H1 (cell line): ENCODE results near the gene SPTLC3. TPM values are rescaled to one million over a fixed set of nuclear protein-coding genes. Genes with fewer than 3 reads are reported as not detected.

Source experiments
- CTCF ChIA-PET: fragments of 300-600 bp; sonication (Branson Sonifier 250); formaldehyde crosslinking; loops from one replicate; lab custom pipeline; 2021; ENCODE audit not compliant: partially characterized antibody; lab: Charles Lee
- POLR2A ChIA-PET: fragments of 300-600 bp; sonication (Branson Sonifier 250); formaldehyde crosslinking; loops from one replicate; lab custom pipeline; 2021; ENCODE audit warnings: inconsistent platforms; ENCODE audit not compliant: partially characterized antibody; lab: Charles Lee
- DNase-seq, 2 experiments: peaks; one replicate each; pipeline versions ENCODE4 v3.0.0 to v3.0.0-alpha.2; 2010 to 2022; ENCODE audit warnings: low spot score in 2 of 2, low read depth in 1 of 2, mixed read lengths in 1 of 2
- FAIRE-seq: peaks from 2 replicates; lab custom pipeline; 2011; peaks lifted over from hg19 to GRCh38; lab: Jason Lieb, UNC
- H2AFZ ChIP-seq: 2 replicates; pipeline ENCODE4 v1.8.1; 2012; ENCODE audit warnings: low read length, inconsistent platforms
- H2AK5ac ChIP-seq: 2 replicates; pipeline ENCODE4 v1.6.1; 2013; ENCODE audit warnings: low read depth, low read length
- H2BK120ac ChIP-seq: replicated peaks from 2 replicates; pipeline ENCODE3; 2013; ENCODE audit warnings: low read depth, low read length, inconsistent platforms
- H2BK12ac ChIP-seq: 2 replicates; pipeline ENCODE4 v1.6.1; 2013; ENCODE audit warnings: low read depth, low read length
- H2BK15ac ChIP-seq: 2 replicates; pipeline ENCODE4 v1.6.1; 2013; ENCODE audit warnings: low read length
- H2BK20ac ChIP-seq: 2 replicates; pipeline ENCODE4 v1.6.1; 2013; ENCODE audit warnings: low read length
- H2BK5ac ChIP-seq: 2 replicates; pipeline ENCODE4 v1.6.1; 2013; ENCODE audit warnings: low read depth, low read length
- H3K14ac ChIP-seq: 2 replicates; pipeline ENCODE4 v1.6.1; 2013; ENCODE audit warnings: inconsistent platforms; ENCODE audit not compliant: insufficient read length
- H3K18ac ChIP-seq: 2 replicates; pipeline ENCODE4 v1.6.1; 2013; ENCODE audit warnings: low read length; ENCODE audit errors: extremely low read depth
- H3K23ac ChIP-seq: 2 replicates; pipeline ENCODE4 v1.6.1; 2013; ENCODE audit warnings: inconsistent platforms; ENCODE audit not compliant: insufficient read length
- H3K23me2 ChIP-seq: 2 replicates; pipeline ENCODE4 v1.6.1; 2013; ENCODE audit warnings: low read depth, low read length
- H3K27ac ChIP-seq: 2 replicates; pipeline ENCODE4 v1.6.1; 2011; ENCODE audit warnings: low read depth, low read length, inconsistent platforms
- H3K27me3 ChIP-seq, 4 experiments: replicated peaks in 1 of 4; 1 replicate in 1 of 4; 2 replicates in 3 of 4; pipeline versions ENCODE4 v1.6.1 to v1.8.1; 2011 to 2013; ENCODE audit warnings: low read length in 3 of 4, mild to moderate bottlenecking in 3 of 4, inconsistent platforms in 2 of 4, mixed read lengths in 2 of 4, moderate library complexity in 1 of 4; ENCODE audit not compliant: control insufficient read depth in 3 of 4, insufficient read depth in 3 of 4; ENCODE audit errors: extremely low read depth in 1 of 4
- H3K36me3 ChIP-seq, 4 experiments: 2 replicates each; pipeline versions ENCODE4 v1.6.1 to v1.8.1; 2011 to 2013; ENCODE audit warnings: mild to moderate bottlenecking in 4 of 4, low read length in 3 of 4, moderate library complexity in 2 of 4, control low read depth in 1 of 4, inconsistent platforms in 1 of 4; ENCODE audit not compliant: insufficient read depth in 4 of 4, control insufficient read depth in 2 of 4
- H3K4ac ChIP-seq: replicated peaks from 2 replicates; pipeline ENCODE3; 2013; ENCODE audit warnings: low read length, low read depth, mixed read lengths, inconsistent platforms; ENCODE audit not compliant: insufficient read length
- H3K4me1 ChIP-seq, 4 experiments: replicated peaks in 1 of 4; 1 replicate in 1 of 4; 2 replicates in 3 of 4; pipeline versions ENCODE4 v1.6.1 to v1.8.1; 2011 to 2013; ENCODE audit warnings: low read length in 3 of 4, inconsistent platforms in 2 of 4, mixed read lengths in 1 of 4; ENCODE audit not compliant: insufficient read depth in 4 of 4, control insufficient read depth in 3 of 4
- H3K4me2 ChIP-seq, 2 experiments: 2 replicates each; pipeline versions ENCODE4 v1.6.1 to v1.8.1; 2011 to 2013; ENCODE audit warnings: low read depth in 2 of 2, low read length in 2 of 2, control low read depth in 1 of 2, inconsistent platforms in 1 of 2, mild to moderate bottlenecking in 1 of 2; ENCODE audit not compliant: insufficient read depth in 1 of 2
- H3K4me3 ChIP-seq, 4 experiments: fragments of 200-600, 300-600 bp in 1 of 4; sonication (generic), shearing (Covaris generic), sonication (Bioruptor Twin) in 1 of 4; 2 replicates each; pipeline versions ENCODE4 v1.5.1 to v1.8.1; 2011 to 2016; ENCODE audit warnings: low read length in 4 of 4, low read depth in 3 of 4, control low read depth in 2 of 4, inconsistent platforms in 2 of 4, mild to moderate bottlenecking in 2 of 4, mixed read lengths in 1 of 4, moderate library complexity in 1 of 4; ENCODE audit not compliant: insufficient read depth in 2 of 4; ENCODE audit errors: extremely low read depth in 1 of 4
- H3K56ac ChIP-seq: replicated peaks from 2 replicates; pipeline ENCODE3; 2013; ENCODE audit warnings: low read depth, mild to moderate bottlenecking, mixed read lengths, low read length, inconsistent platforms; ENCODE audit not compliant: insufficient read length
- H3K79me1 ChIP-seq: 2 replicates; pipeline ENCODE4 v1.6.1; 2013; ENCODE audit warnings: low read depth, low read length, control low read depth
- H3K79me2 ChIP-seq, 2 experiments: 2 replicates each; pipeline versions ENCODE4 v1.6.1 to v1.8.1; 2012 to 2013; ENCODE audit warnings: low read length in 2 of 2, mild to moderate bottlenecking in 2 of 2, inconsistent platforms in 1 of 2; ENCODE audit not compliant: insufficient read depth in 2 of 2, control insufficient read depth in 1 of 2
- H3K9ac ChIP-seq, 4 experiments: replicated peaks in 1 of 4; 1 replicate in 1 of 4; 2 replicates in 3 of 4; pipeline versions ENCODE4 v1.6.1 to v1.8.1; 2011 to 2013; ENCODE audit warnings: low read depth in 3 of 4, low read length in 3 of 4, control low read depth in 2 of 4, mild to moderate bottlenecking in 2 of 4, moderate library complexity in 2 of 4, inconsistent platforms in 1 of 4; ENCODE audit errors: extremely low read depth in 1 of 4
- H3K9me3 ChIP-seq, 2 experiments: 2 replicates each; pipeline versions ENCODE4 v1.6.1 to v1.8.1; 2012 to 2013; ENCODE audit warnings: mild to moderate bottlenecking in 2 of 2, moderate library complexity in 2 of 2, control low read depth in 1 of 2, inconsistent platforms in 1 of 2, low read depth in 1 of 2, low read length in 1 of 2, mixed read lengths in 1 of 2; ENCODE audit not compliant: insufficient read depth in 2 of 2
- H4K20me1 ChIP-seq, 2 experiments: replicated peaks in 1 of 2; 2 replicates each; pipeline versions ENCODE3 to v1.8.1; 2011 to 2013; ENCODE audit warnings: inconsistent platforms in 2 of 2, low read length in 2 of 2, mild to moderate bottlenecking in 1 of 2; ENCODE audit not compliant: insufficient read depth in 2 of 2, control insufficient read depth in 1 of 2
- H4K5ac ChIP-seq: 2 replicates; pipeline ENCODE4 v1.6.1; 2013; ENCODE audit warnings: low read length, low read depth, mixed read lengths, inconsistent platforms; ENCODE audit not compliant: insufficient read length
- H4K8ac ChIP-seq: 2 replicates; pipeline ENCODE4 v1.8.0; 2013; ENCODE audit warnings: mild to moderate bottlenecking, moderate library complexity, low read length, inconsistent platforms; ENCODE audit not compliant: insufficient read depth; ENCODE audit errors: extremely low read depth
- H4K91ac ChIP-seq: replicated peaks from 2 replicates; pipeline ENCODE3; 2013; ENCODE audit warnings: low read length, mixed read lengths, inconsistent platforms; ENCODE audit not compliant: insufficient read length
- ASH2L ChIP-seq: fragments of 200-600, 300-600 bp; sonication (generic); IDR thresholded peaks from one replicate; pipeline ENCODE4 v1.7.1; 2017; ENCODE audit warnings: low read length
- CBX5 ChIP-seq: fragments of 300-800, 300-1000 bp; sonication (generic); IDR thresholded peaks from 2 replicates; pipeline ENCODE4 v1.7.1; 2016; ENCODE audit warnings: antibody characterized with exemption, low read length, low read depth
- FOSL1 ChIP-seq: IDR thresholded peaks from 2 replicates; pipeline ENCODE4 v1.6.1; 2011; ENCODE audit warnings: mild to moderate bottlenecking, low read depth, low read length, moderate library complexity; ENCODE audit not compliant: insufficient read depth
- JUN ChIP-seq: IDR thresholded peaks from 2 replicates; pipeline ENCODE4 v1.6.1; 2011; ENCODE audit warnings: low read depth, mild to moderate bottlenecking, improper control_type of control experiment, low read length
- KDM4A ChIP-seq: IDR thresholded peaks from one replicate; pipeline ENCODE4 v1.7.1; 2012; ENCODE audit warnings: low read depth, mild to moderate bottlenecking, moderate library complexity, low read length, inconsistent platforms; ENCODE audit not compliant: severe bottlenecking
- POU5F1 ChIP-seq: IDR thresholded peaks from 2 replicates; pipeline ENCODE4 v1.6.1; 2011; ENCODE audit warnings: low read depth, mild to moderate bottlenecking, low read length, moderate library complexity
- RBBP5 ChIP-seq: IDR thresholded peaks from 2 replicates; pipeline ENCODE4 v1.7.1; 2012; ENCODE audit warnings: low read depth, mild to moderate bottlenecking, inconsistent platforms, low read length, moderate library complexity, borderline replicate concordance
- SIN3A ChIP-seq, 2 experiments: IDR thresholded peaks in 1 of 2; conservative IDR thresholded peaks in 1 of 2; 2 replicates each; pipeline ENCODE4 v1.6.1; 2011 to 2012; ENCODE audit warnings: low read length in 2 of 2, improper control_type of control experiment in 1 of 2, low read depth in 1 of 2, mild to moderate bottlenecking in 1 of 2
- SP2 ChIP-seq: IDR thresholded peaks from 2 replicates; pipeline ENCODE4 v1.6.1; 2012; ENCODE audit warnings: mild to moderate bottlenecking, low read length, inconsistent platforms
- SP4 ChIP-seq: IDR thresholded peaks from 2 replicates; pipeline ENCODE4 v1.6.1; 2012; ENCODE audit warnings: low read length, inconsistent platforms
- SUZ12 ChIP-seq: fragments of 200-600 bp; sonication (generic); IDR thresholded peaks from 2 replicates; pipeline ENCODE4 v1.6.1; 2012; ENCODE audit warnings: mild to moderate bottlenecking, inconsistent platforms, low read length, moderate library complexity, mixed read lengths
- USF2 ChIP-seq: IDR thresholded peaks from 2 replicates; pipeline ENCODE4 v1.6.1; 2011; ENCODE audit warnings: low read length, improper control_type of control experiment
- YY1 ChIP-seq: IDR thresholded peaks from 2 replicates; pipeline ENCODE4 v1.6.1; 2011; ENCODE audit warnings: low read depth, mild to moderate bottlenecking, low read length
- WGBS, 2 experiments: shearing (Covaris generic) in 1 of 2; methylation state at CpG; one replicate each; pipeline versions ENCODE4 v1.1.6 to v1.1.7; 2013 to 2015; ENCODE audit warnings: low lambda C conversion rate in 2 of 2, mixed read lengths in 2 of 2, inconsistent platforms in 1 of 2, low coverage in 1 of 2, missing lambda C conversion rate in 1 of 2; ENCODE audit not compliant: insufficient replicate concordance in 2 of 2, insufficient coverage in 1 of 2, insufficient read length in 1 of 2; ENCODE audit errors: extremely low coverage in 1 of 2, missing lambda C conversion rate in 1 of 2; 5-methylcytosine and 5-hydroxymethylcytosine counted together
- polyA plus RNA-seq, 7 experiments: library from polyadenylated mRNA; depleted of rRNA in 3 of 7; stranded (reverse) in 5 of 7; unstranded in 2 of 7; fragments of >200 nt in 5 of 7; fragments of 200-250 nt in 2 of 7; gene quantifications; 1 replicate in 5 of 7; 2 replicates in 1 of 7; 4 replicates in 1 of 7; pipeline versions ENCODE4 v1.2.1 to v1.2.3, GENCODE V29; 2011 to 2013; ENCODE audit warnings: missing spikeins in 2 of 7, mixed read lengths in 2 of 7
- total RNA-seq: library from RNA; stranded (reverse); fragmentation: NEBNext Ultra II Directional; extraction: Animal tissue kit (Norgen Biotek cat#: 25700); gene quantifications from 2 replicates; pipeline ENCODE4 v1.2.1, GENCODE V29; 2021
- TF ChIP-seq, protein P1 (sequence below): IDR thresholded peaks from 2 replicates; pipeline ENCODE4 v1.6.1; 2012; ENCODE audit warnings: inconsistent platforms

SPTLC3 gene
- total and polyA plus RNA-seq, 2 of the 8 experiments (the other 6 are each of a cell fraction or from before 2014, with no cell fraction given), result 0.23 to 0.82 TPM

- no peak overlapping the region for H3K56ac ChIP-seq
- H3K79me1 ChIP-seq, result no peaks in the 10 kb centered on the region
- no peak overlapping the region for H2BK120ac ChIP-seq
- H3K27ac ChIP-seq, result no peak overlapping the region
- no peak overlapping the region for H2AK5ac ChIP-seq
- CTCF ChIA-PET, result no interaction called here
- peaks cover 4 to 20% (median 12%) of the 10 kb centered on the region in 4 experiments; a peak in 6 of 7 replicates for H3K4me1 ChIP-seq
- POLR2A ChIA-PET, result interaction anchor here (1.0 kb wide), 1 partner anchor 688 kb away, joined by 3 read pairs; no protein-coding TSS in a partner anchor
- no peak overlapping the region for H4K91ac ChIP-seq
- 89% methylated on average over 2 of the region's 2 CpGs; no CpG with 5 or more reads in 1 of the 2 experiments for WGBS, 2 experiments
- no peaks in the 10 kb centered on the region; a peak in 1 of 7 replicates for H3K27me3 ChIP-seq
- H3K14ac ChIP-seq, result no peak overlapping the region
- H2BK12ac ChIP-seq, result no peak overlapping the region
- FAIRE-seq (no peak), DNase-seq (no peak)
- no peak overlapping the region for H2BK15ac ChIP-seq
- no peak overlapping the region for H3K23ac ChIP-seq
- no peak overlapping the region for H4K8ac ChIP-seq
- H2BK20ac ChIP-seq, result no peak overlapping the region
- no peak overlapping the region for H3K4me3 ChIP-seq
- H3K9me3 ChIP-seq, result no peaks in the 10 kb centered on the region
- H4K20me1 ChIP-seq, result no peaks in the 10 kb centered on the region
- H3K9ac ChIP-seq, result no peak overlapping the region
- H3K4me2 ChIP-seq, result no peak overlapping the region
- H3K23me2 ChIP-seq, result no peaks in the 10 kb centered on the region
- no peaks in the 10 kb centered on the region for H3K79me2 ChIP-seq
- no peak overlapping the region for H2AFZ ChIP-seq
- no peaks in the 10 kb centered on the region for H3K36me3 ChIP-seq
- H3K18ac ChIP-seq, result no peak overlapping the region
- H2BK5ac ChIP-seq, result no peak overlapping the region
- no peak overlapping the region for H3K4ac ChIP-seq
- no peak overlapping the region for H4K5ac ChIP-seq
- TF ChIP-seq YY1 (no peak), SP4 (no peak), SP2 (no peak), SUZ12 (no peak), ASH2L (no peak), RBBP5 (no peak), CBX5 (no peak), POU5F1 (no peak), KDM4A (no peak), USF2 (no peak), JUN (no peak), SIN3A (conservative IDR thresholded peaks at IDR 0.05 in 1 of 2, IDR thresholded peaks at IDR 0.05 in 1 of 2; ENCODE audit: low read depth in 1 of 2, low read length in 2 of 2) (no peak), FOSL1 (no peak)
- TF ChIP-seq, protein P1, sequence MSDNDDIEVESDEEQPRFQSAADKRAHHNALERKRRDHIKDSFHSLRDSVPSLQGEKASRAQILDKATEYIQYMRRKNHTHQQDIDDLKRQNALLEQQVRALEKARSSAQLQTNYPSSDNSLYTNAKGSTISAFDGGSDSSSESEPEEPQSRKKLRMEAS, result no peak
Observed at GRCh38 chr20:13062789-13063188, 54.0 kb downstream of the SPTLC3 start.
